NCI-H345 (cell line): ENCODE data around the gene PSAP.

Experiments
- DNase-seq: peaks from one replicate; lab custom pipeline; 2025; lab: John Stamatoyannopoulos, UW

The PSAP gene

DNA sequence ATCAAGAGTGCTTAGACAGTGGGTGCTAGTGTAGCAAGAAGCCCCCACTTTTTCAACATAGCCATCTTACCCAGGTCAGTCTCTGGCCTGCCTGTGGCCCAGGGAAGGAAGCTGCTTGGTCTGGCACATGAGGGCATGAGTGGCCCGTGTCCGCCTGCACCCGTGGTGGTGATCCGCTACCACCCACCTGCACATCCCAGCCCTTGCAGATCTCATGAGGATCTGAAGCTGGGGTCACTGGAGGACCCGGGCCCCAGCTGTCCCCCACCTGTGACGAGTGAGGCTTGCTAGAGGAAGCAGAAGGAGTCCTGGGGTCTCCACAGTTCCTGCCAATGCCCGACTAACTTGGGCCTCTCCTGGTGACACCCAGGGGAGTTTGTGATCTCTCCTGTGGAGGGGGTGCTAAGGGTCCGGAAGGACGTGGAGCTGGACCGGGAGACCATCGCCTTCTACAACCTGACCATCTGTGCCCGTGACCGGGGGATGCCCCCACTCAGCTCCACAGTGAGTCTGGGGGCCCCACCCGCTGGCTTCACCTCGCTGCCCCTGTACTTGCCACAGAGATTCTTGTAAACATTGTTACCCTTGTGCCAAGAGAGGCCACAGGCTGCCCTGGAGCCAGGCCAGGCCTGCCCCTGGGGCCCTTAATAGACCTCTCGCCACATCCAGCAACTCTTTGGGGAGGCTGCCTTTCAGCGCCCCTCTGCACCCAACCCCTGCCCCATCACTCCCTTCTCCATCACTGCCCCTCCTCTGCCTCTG lies 67.0 kb downstream of the PSAP start:
- no peak for DNase-seq

DNA sequence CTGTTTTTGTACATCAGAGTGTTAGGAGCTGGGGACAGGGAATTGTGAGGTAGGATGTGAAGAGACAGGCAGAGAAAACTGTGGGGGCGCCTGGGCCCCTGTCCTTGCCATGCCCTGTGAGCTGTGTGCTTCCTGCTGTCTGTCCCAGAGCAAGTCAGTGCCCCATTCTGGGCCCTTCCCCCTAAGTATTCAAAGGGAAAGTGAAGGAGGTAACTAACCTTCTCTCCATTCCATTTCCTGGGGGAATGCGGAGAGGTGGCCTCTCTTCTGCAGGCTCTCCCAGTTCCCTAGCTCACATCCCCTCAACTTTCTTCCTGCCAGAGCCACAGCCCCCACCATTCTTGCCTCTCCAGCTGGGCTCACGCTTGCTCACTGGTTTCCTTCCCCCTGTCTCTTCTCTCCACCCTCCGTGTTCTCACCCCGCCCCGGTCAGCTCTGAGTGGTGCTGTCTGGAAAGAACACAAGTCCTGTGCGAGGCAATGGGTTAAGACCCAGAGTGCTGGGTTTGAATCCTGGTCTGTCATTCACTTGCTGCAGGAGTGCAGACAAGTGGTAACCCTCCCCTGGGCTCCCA lies 68.0 kb downstream of the PSAP start:
- no peak for DNase-seq

DNA sequence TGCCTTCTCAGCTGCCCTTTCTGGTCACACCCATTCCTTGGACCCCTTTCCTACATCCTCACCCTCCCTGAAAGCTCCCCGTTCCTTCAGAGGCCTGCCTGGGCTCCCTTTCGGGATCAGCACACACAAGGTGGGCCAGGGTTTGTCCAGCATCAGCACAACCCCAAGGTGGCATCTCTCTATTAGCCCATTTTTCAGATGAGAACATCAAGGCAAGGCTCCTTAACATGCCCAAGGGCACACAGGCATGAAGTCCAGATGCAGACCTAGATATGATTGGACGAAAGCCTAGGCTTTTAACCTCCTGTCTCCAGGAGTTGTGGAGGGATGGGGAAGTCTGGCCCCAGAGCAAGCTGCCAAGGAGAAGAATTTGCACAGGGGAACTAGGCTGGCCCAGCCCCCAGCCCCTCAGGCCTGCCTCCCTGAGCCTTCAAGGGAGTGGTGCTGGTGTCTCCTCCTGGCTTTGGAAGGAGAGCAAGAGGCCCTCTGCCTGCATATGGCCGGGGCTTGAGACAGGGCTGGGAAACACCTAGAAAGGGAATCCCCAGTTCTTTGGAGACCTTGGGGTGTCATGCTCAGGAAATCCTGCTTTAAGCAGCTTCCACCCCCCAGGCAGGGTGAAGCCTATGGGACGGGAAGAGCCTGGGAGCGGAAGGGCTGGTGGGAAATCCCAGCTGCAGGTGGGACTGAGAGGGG lies 68.7 kb downstream of the PSAP start:
- no peak for DNase-seq

DNA sequence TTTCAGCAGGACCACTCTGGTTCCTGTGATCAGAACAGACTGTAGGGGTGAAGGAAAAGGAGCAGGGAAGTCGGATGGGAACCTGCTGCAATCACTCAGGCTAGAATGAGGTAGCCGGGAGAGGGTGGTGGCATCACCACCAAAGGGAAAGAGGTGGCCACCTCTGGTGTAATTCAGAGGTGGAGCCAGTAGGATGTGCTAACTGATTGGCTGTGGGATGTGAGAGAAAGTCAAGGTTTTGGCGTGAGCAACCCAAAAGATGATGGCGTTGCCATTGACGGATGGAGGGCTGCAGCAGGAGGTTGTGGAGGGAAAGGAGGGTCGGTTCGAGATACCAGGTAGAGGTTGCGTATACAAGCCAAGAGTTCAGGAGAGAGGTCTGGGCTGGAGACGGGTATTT lies 70.3 kb downstream of the PSAP start:
- no peak for DNase-seq

DNA sequence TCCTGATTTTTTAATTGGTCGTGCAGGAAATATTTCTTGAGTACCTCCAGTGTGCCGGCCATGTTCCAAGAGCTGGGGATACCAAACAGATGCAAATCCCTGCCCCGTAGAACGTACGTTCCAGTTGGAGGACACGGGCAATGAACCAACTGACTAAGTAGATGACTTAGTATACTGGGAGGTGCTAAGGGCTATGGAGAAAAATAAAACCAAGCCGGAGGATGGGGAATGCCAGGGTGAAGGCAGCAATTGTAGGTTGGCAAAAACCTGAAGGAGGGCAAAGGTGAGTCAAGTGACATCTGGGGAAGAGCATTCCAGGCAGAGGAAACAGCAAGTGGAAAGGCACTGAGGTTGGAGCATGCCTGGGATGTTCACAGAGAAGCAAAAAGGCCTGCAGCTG lies 70.9 kb downstream of the PSAP start:
- DNase-seq: no peak

DNA sequence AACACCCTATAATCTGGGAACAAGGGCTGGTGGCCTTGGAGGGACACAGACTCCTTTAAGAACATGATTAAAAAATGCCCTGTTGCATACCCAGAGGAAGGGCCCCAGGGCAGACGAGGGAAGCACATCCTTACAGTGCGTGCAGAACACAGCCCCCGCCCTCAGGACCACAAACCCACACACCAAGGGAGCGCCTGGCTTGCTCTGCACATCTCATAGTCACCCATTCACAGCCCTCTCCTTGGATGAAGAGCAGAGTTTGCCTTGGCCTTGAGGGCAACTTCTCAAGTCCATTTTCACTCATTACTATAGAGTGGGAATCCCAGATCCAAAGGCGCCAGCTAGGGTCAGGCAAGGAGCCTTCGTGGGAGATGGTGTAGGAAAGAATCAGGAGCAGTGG lies 71.4 kb downstream of the PSAP start:
- no peak for DNase-seq

DNA sequence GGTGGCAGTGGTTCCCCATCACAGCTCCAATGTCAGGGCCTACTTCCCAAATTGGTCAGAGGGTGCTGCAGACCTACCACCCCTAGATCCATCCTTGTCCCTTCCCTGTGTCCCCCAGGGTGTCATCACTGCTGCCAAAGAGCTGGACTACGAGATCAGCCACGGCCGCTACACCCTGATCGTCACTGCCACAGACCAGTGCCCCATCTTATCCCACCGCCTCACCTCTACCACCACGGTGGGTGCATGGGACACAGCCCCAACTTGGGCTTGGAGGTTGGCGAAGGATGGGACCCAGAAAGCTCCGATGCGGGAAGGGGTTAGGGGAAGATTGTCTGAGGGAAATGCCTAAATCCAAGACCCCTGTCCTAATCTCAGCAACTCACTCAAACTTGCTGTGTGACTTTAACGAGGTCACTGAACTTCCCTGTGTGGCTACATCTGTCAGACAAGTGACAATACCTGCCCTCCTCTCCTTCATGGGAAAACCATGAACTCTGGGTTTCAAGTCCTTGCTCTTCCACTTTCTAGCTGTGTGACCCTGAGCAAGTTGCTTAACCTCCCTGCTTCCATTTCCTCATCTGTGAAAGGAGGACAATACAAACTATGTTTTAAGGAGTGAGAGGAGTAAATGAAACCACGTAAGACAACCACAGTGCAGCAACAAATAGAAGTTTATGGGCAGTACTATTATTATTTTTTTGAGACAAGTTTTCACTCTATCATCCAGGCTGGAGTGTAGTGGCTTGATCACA lies 72.8 kb downstream of the PSAP start:
- no peak for DNase-seq

DNA sequence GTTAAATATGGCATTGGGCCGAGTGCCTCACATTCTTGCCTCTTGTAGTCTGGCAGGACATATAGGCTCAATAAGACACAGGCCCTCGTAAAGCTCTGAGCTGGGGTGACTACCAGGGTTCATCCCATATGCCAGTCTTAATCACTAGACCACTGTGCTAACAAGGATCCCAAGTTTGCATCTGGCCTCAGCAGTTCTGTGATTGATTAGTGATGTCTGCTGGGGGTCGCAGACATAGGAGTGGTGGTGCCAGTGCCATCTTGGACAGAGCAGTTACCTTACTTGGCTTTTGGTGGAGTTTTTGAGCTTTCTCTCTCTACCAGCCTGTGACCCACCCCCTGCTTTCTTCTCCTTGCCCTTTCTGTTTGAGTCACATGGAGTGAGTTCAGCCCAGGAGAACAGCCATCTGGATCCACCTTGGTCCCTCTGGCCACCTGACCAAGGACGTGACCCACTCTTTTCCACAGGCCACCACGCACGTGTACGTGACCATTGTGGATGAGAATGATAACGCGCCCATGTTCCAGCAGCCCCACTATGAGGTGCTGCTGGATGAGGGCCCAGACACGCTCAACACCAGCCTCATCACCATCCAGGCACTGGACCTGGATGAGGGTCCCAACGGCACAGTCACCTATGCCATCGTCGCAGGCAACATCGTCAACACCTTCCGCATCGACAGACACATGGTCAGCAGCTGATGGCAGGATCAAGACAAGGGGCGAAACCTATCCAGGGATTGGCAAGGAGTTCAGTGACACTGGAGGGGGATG lies 73.7 kb downstream of the PSAP start:
- DNase-seq: no peak

DNA sequence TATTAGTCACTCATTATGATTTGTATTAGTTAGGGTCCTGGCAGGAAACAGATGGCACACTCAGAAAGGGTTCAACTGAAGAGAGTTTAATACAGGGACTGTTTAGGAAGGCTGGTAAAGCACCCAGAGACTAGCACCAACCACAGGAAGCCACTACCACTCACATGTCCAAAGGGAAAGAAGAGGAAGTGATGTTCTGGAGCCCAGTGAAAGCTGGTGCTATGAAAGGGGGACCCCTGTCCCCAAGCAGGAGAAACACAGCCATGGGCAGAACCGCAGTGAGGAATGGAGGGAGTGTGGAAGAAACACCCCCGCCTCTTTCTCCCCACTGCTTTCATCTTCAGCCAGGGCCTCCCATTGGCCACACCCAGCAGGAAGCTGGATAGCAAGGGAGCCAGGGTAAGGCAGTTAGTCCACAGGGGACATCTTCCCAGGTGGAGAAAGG lies 74.5 kb downstream of the PSAP start:
- no peak for DNase-seq

DNA sequence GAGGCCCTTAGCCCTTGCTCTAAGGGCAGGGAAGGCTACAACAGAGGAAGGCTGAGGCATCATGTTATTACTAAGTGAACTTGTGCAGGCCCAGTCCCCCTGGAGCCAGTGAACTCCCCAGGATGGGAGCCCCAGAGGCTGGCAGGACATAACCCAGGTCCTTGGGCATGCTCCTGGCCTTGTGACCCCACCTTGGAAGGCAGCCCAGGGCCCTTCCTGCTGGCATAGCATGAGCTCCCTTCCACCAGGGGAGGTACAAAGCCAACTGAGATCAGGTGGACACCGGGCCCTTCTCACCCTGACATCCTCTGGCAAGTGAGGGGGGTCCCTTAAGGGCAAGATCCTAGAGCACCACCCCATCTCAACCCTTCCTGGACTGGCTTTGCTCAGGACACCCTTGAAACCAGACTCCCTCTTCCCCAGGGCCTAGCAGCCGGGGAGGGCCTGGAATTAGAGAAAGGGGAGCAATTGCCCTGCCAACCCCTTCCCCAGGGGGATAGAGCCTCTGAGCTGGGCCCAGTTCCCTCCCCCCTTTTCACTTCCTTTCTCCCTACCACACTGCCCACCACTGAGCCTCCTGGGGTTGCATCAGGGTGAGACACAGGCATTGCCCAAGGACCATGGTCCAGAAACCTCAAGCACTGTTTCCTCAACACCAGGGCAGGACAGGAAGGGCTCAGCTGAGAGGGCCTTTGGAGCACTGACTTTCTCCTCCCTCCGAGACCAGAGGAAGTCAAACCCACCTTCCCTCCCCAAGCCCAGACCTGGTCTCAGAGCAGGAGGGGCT lies 75.9 kb downstream of the PSAP start:
- no peak for DNase-seq

DNA sequence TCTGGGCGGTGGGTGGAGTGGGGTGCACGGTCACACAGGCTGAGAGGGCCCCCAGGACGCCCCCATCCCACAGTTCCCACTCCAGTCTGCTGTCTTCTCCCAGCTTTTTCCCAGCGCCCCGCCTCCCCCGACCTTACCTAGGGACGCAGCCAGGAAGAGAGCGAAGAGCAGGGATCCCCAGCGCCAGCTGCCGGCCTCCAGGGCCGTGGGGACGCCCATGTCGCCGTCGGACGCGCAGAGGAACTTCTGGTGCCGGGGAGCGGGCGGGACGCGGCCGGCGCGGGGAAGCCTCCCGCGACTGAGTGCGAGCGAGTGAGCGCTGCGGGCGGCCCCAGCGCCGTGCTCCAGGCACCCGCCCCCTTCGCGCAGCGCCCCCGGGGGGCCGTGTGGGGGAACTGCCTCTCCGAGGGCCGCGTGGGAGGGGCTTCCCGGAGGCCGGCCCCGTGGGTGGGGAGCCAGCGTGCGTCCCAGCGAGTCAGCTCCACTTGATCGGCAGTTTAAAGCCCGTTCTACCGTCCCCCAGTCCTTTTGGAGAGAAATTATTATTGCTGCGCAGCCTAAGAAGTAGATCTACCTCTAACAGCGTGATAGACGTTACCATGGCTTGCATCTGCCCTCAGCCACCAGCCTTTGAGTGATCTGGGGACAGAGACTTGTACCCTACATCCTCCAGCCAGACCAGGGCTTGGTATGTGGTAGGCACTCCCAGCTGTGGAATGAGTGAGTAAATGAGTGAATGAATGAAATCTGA lies 77.7 kb downstream of the PSAP start, which contains the start of gene VSIR:
Gene VSIR (minus strand): TSS at position 300 of the 751 bp plus-strand sequence. CDS start 81 bp downstream, at position 219.
- peak; percentile 60 for DNase-seq

DNA sequence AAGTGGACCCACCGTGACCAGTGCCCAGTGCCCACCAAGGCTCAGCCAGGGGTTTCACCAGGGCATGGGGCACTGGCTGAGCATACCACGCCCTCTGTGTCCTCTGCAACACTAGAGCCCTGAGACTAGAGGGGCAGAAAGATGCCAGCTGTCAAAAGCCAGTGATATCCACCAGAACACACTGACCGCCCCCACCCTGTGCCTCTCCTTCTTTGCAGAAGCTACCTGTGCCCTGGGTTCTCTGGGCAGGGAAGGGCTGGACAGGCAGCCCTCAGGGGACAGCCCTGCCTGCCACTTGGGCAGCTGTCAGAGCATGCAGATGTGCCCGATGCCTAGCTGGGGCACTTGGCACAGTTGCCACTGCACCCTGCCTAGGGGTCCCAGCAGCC lies 78.2 kb downstream of the PSAP start:
- DNase-seq: no peak

DNA sequence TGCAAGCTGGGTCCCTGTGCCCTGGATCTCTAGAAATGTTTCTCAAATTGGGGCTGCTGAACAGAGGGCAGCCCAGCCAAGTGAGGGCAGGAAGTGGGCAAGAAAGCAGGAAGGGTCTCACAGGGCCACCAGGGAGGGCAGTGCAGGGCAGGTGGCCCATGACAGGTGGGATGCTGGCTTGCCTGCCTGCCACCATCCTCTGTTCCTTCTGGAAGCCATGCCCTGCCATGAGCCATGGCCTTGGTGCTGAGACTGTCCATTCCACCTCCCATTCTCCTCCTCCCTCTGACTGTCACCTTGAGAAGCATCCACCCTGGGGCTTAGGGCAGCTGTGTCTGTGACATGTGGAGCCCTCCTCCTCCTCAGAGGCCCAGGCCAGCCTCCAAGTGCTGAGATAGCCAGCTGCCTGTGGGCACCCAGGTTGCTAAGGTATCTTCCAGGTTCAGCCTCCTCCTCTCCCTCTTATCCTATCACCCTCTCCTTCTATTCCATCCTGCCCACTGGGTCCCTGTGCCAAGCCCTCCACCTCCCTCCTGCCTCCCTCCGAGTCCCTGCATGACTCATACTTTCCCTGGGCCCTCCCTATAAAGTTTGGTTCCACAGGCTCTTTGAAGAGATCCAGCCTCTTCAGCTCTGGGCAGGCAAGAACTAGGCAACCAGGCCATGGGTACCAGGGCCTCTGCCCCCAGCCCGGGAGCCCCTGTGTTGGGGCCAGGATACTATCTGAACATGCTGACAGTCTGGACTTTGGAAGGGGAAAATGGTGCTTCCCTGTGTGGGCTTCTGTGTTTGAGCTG lies 79.0 kb downstream of the PSAP start:
- DNase-seq: no peak

DNA sequence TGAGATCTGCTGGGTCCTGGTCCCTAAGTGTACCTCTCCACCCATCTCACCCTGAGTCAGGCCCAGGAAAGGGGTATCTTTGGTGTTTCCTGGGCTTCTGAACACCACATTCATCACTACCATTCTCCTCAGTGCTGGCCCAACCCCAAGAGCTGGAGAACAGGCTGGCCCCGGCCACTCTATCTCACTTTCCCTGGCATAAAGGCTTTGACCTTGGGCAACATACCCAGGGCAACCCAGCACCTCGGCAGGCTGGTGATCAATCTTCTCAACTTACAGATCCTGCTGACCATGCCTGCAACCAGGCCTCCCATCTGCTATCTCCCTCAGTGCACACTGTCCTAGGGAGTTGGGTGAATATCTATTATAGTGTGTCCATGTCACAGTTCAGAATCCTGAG lies 79.8 kb downstream of the PSAP start:
- no peak for DNase-seq

DNA sequence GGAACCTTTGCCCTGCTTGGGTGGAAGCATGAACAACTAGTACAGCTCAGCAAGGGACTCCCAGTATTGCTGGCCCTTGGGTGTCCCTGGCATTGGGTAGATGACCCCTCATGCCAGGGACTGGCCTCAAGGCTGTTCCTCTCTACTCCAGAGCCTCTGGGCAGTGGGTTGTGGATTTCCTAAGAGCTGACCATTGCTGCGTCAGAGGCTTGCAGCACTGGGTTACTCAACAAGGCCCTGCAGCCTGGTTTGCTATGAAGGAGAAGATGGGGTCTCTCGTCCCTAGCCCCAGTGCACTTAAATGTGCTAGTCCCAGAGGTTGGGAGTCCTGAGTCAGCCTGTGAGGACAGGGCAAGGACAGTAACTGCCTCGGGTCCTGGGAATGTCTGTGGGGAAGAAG lies 80.3 kb downstream of the PSAP start:
- no peak for DNase-seq

DNA sequence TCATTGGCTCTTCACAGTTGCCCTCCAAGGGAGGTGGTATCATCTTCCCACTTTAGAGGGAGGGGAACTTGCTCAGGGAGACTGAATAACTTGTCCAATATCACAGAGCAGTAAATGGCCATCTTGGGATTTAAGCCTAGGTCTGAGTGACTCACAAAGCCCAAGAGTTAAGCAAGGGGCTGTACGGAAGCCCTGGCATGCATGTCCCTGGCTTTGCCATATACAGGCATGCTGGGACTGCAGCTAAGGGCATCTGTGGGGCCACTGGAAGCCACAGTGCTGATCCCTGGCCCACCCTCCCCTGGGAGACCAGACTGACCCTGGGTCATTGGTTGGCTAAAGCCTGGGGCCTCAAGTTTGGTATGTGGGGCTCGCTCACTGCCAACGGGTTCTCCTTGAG lies 80.8 kb downstream of the PSAP start:
- DNase-seq: no peak

DNA sequence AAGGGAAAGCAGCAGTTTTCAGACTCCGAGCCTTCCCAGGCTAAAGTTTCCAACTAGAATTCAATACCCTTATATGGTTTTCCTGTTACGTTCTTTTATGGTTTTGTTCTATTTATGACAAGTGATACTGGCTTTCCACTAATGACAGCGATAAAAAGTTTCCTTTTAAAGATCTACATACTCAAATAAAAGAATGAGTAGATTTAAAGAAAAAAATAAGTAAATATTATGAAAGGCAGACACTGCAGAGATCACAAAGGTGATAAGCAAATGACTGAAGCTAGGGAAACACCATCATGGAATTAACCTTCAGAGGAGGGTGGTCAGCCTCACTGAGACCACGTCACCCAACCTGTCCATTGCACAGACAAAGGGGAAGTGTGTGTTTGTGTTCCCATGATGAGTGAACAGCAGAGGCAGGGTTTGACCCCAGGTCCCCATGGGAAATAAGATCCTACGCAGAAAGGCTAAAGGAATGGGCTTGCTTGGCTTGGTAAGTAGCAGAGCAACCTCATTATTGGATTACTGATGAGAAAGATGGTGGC lies 81.7 kb downstream of the PSAP start:
- DNase-seq: no peak

DNA sequence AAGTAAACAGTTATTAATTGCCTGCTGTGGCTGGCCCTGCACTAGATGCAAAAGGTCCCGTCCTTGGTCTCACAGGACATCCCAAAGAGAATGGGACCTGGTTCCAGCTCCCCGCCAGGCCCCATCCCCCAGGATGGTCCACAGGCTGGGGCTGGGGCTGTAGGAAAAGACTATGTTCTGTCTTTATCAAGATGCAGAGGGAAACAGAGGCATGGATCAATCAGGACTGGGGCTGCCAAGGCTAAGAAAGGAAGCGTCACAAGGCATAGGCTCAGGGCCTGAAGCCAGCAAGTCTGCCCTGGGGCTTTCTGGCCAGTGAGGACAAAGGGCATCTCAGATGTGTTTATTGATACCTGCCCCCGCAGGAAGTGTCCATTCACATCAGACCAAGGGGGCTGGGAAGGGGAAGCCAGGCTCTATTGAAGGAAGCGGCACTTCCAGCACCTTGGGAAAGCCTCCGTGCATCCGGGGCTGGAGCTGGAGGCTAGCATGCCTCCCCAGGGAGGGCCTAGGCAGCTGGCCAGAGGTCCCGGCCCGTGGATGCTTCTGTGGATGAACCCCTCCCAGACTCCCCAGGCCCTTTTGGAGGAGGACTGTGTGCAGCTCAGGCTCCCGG lies 83.5 kb downstream of the PSAP start:
- DNase-seq: no peak
